ENCODE measurements around the gene DYNLRB1.

- TF ChIP-seq, protein P1, sequence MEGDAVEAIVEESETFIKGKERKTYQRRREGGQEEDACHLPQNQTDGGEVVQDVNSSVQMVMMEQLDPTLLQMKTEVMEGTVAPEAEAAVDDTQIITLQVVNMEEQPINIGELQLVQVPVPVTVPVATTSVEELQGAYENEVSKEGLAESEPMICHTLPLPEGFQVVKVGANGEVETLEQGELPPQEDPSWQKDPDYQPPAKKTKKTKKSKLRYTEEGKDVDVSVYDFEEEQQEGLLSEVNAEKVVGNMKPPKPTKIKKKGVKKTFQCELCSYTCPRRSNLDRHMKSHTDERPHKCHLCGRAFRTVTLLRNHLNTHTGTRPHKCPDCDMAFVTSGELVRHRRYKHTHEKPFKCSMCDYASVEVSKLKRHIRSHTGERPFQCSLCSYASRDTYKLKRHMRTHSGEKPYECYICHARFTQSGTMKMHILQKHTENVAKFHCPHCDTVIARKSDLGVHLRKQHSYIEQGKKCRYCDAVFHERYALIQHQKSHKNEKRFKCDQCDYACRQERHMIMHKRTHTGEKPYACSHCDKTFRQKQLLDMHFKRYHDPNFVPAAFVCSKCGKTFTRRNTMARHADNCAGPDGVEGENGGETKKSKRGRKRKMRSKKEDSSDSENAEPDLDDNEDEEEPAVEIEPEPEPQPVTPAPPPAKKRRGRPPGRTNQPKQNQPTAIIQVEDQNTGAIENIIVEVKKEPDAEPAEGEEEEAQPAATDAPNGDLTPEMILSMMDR (conservative IDR thresholded peaks at IDR 0.05): no peak
- no peak for TF ChIP-seq ZFX (IDR thresholded peaks at IDR 0.05)
These were observed 43.9 kb downstream of the DYNLRB1 start for GRCh38 chr20:34560141-34560523.

All from C4-2B (cell line).